H1 (cell line): Measurements from ENCODE around the gene BET1L. TPM values are rescaled to one million over a fixed set of nuclear protein-coding genes. Genes with fewer than 3 reads are reported as not detected.

Source experiments
- CTCF ChIA-PET: fragments of 300-600 bp; sonication (Branson Sonifier 250); formaldehyde crosslinking; loops from one replicate; lab custom pipeline; 2021; ENCODE audit not compliant: partially characterized antibody; lab: Charles Lee
- POLR2A ChIA-PET: fragments of 300-600 bp; sonication (Branson Sonifier 250); formaldehyde crosslinking; loops from one replicate; lab custom pipeline; 2021; ENCODE audit warnings: inconsistent platforms; ENCODE audit not compliant: partially characterized antibody; lab: Charles Lee
- DNase-seq, 2 experiments: peaks; one replicate each; pipeline versions ENCODE4 v3.0.0 to v3.0.0-alpha.2; 2010 to 2022; ENCODE audit warnings: low spot score in 2 of 2, low read depth in 1 of 2, mixed read lengths in 1 of 2
- FAIRE-seq: peaks from 2 replicates; lab custom pipeline; 2011; peaks lifted over from hg19 to GRCh38; lab: Jason Lieb, UNC
- H2AFZ ChIP-seq: 2 replicates; pipeline ENCODE4 v1.8.1; 2012; ENCODE audit warnings: low read length, inconsistent platforms
- H2AK5ac ChIP-seq: 2 replicates; pipeline ENCODE4 v1.6.1; 2013; ENCODE audit warnings: low read depth, low read length
- H2BK120ac ChIP-seq: replicated peaks from 2 replicates; pipeline ENCODE3; 2013; ENCODE audit warnings: low read depth, low read length, inconsistent platforms
- H2BK12ac ChIP-seq: 2 replicates; pipeline ENCODE4 v1.6.1; 2013; ENCODE audit warnings: low read depth, low read length
- H2BK15ac ChIP-seq: 2 replicates; pipeline ENCODE4 v1.6.1; 2013; ENCODE audit warnings: low read length
- H2BK20ac ChIP-seq: 2 replicates; pipeline ENCODE4 v1.6.1; 2013; ENCODE audit warnings: low read length
- H2BK5ac ChIP-seq: 2 replicates; pipeline ENCODE4 v1.6.1; 2013; ENCODE audit warnings: low read depth, low read length
- H3K14ac ChIP-seq: 2 replicates; pipeline ENCODE4 v1.6.1; 2013; ENCODE audit warnings: inconsistent platforms; ENCODE audit not compliant: insufficient read length
- H3K18ac ChIP-seq: 2 replicates; pipeline ENCODE4 v1.6.1; 2013; ENCODE audit warnings: low read length; ENCODE audit errors: extremely low read depth
- H3K23ac ChIP-seq: 2 replicates; pipeline ENCODE4 v1.6.1; 2013; ENCODE audit warnings: inconsistent platforms; ENCODE audit not compliant: insufficient read length
- H3K23me2 ChIP-seq: 2 replicates; pipeline ENCODE4 v1.6.1; 2013; ENCODE audit warnings: low read depth, low read length
- H3K27ac ChIP-seq: 2 replicates; pipeline ENCODE4 v1.6.1; 2011; ENCODE audit warnings: low read depth, low read length, inconsistent platforms
- H3K27me3 ChIP-seq, 4 experiments: replicated peaks in 1 of 4; 1 replicate in 1 of 4; 2 replicates in 3 of 4; pipeline versions ENCODE4 v1.6.1 to v1.8.1; 2011 to 2013; ENCODE audit warnings: low read length in 3 of 4, mild to moderate bottlenecking in 3 of 4, inconsistent platforms in 2 of 4, mixed read lengths in 2 of 4, moderate library complexity in 1 of 4; ENCODE audit not compliant: control insufficient read depth in 3 of 4, insufficient read depth in 3 of 4; ENCODE audit errors: extremely low read depth in 1 of 4
- H3K36me3 ChIP-seq, 4 experiments: 2 replicates each; pipeline versions ENCODE4 v1.6.1 to v1.8.1; 2011 to 2013; ENCODE audit warnings: mild to moderate bottlenecking in 4 of 4, low read length in 3 of 4, moderate library complexity in 2 of 4, control low read depth in 1 of 4, inconsistent platforms in 1 of 4; ENCODE audit not compliant: insufficient read depth in 4 of 4, control insufficient read depth in 2 of 4
- H3K4ac ChIP-seq: replicated peaks from 2 replicates; pipeline ENCODE3; 2013; ENCODE audit warnings: low read length, low read depth, mixed read lengths, inconsistent platforms; ENCODE audit not compliant: insufficient read length
- H3K4me1 ChIP-seq, 4 experiments: replicated peaks in 1 of 4; 1 replicate in 1 of 4; 2 replicates in 3 of 4; pipeline versions ENCODE4 v1.6.1 to v1.8.1; 2011 to 2013; ENCODE audit warnings: low read length in 3 of 4, inconsistent platforms in 2 of 4, mixed read lengths in 1 of 4; ENCODE audit not compliant: insufficient read depth in 4 of 4, control insufficient read depth in 3 of 4
- H3K4me2 ChIP-seq, 2 experiments: 2 replicates each; pipeline versions ENCODE4 v1.6.1 to v1.8.1; 2011 to 2013; ENCODE audit warnings: low read depth in 2 of 2, low read length in 2 of 2, control low read depth in 1 of 2, inconsistent platforms in 1 of 2, mild to moderate bottlenecking in 1 of 2; ENCODE audit not compliant: insufficient read depth in 1 of 2
- H3K4me3 ChIP-seq, 4 experiments: fragments of 200-600, 300-600 bp in 1 of 4; sonication (generic), shearing (Covaris generic), sonication (Bioruptor Twin) in 1 of 4; 2 replicates each; pipeline versions ENCODE4 v1.5.1 to v1.8.1; 2011 to 2016; ENCODE audit warnings: low read length in 4 of 4, low read depth in 3 of 4, control low read depth in 2 of 4, inconsistent platforms in 2 of 4, mild to moderate bottlenecking in 2 of 4, mixed read lengths in 1 of 4, moderate library complexity in 1 of 4; ENCODE audit not compliant: insufficient read depth in 2 of 4; ENCODE audit errors: extremely low read depth in 1 of 4
- H3K56ac ChIP-seq: replicated peaks from 2 replicates; pipeline ENCODE3; 2013; ENCODE audit warnings: low read depth, mild to moderate bottlenecking, mixed read lengths, low read length, inconsistent platforms; ENCODE audit not compliant: insufficient read length
- H3K79me1 ChIP-seq: 2 replicates; pipeline ENCODE4 v1.6.1; 2013; ENCODE audit warnings: low read depth, low read length, control low read depth
- H3K79me2 ChIP-seq, 2 experiments: 2 replicates each; pipeline versions ENCODE4 v1.6.1 to v1.8.1; 2012 to 2013; ENCODE audit warnings: low read length in 2 of 2, mild to moderate bottlenecking in 2 of 2, inconsistent platforms in 1 of 2; ENCODE audit not compliant: insufficient read depth in 2 of 2, control insufficient read depth in 1 of 2
- H3K9ac ChIP-seq, 4 experiments: replicated peaks in 1 of 4; 1 replicate in 1 of 4; 2 replicates in 3 of 4; pipeline versions ENCODE4 v1.6.1 to v1.8.1; 2011 to 2013; ENCODE audit warnings: low read depth in 3 of 4, low read length in 3 of 4, control low read depth in 2 of 4, mild to moderate bottlenecking in 2 of 4, moderate library complexity in 2 of 4, inconsistent platforms in 1 of 4; ENCODE audit errors: extremely low read depth in 1 of 4
- H3K9me3 ChIP-seq, 2 experiments: 2 replicates each; pipeline versions ENCODE4 v1.6.1 to v1.8.1; 2012 to 2013; ENCODE audit warnings: mild to moderate bottlenecking in 2 of 2, moderate library complexity in 2 of 2, control low read depth in 1 of 2, inconsistent platforms in 1 of 2, low read depth in 1 of 2, low read length in 1 of 2, mixed read lengths in 1 of 2; ENCODE audit not compliant: insufficient read depth in 2 of 2
- H4K20me1 ChIP-seq, 2 experiments: replicated peaks in 1 of 2; 2 replicates each; pipeline versions ENCODE3 to v1.8.1; 2011 to 2013; ENCODE audit warnings: inconsistent platforms in 2 of 2, low read length in 2 of 2, mild to moderate bottlenecking in 1 of 2; ENCODE audit not compliant: insufficient read depth in 2 of 2, control insufficient read depth in 1 of 2
- H4K5ac ChIP-seq: 2 replicates; pipeline ENCODE4 v1.6.1; 2013; ENCODE audit warnings: low read length, low read depth, mixed read lengths, inconsistent platforms; ENCODE audit not compliant: insufficient read length
- H4K8ac ChIP-seq: 2 replicates; pipeline ENCODE4 v1.8.0; 2013; ENCODE audit warnings: mild to moderate bottlenecking, moderate library complexity, low read length, inconsistent platforms; ENCODE audit not compliant: insufficient read depth; ENCODE audit errors: extremely low read depth
- H4K91ac ChIP-seq: replicated peaks from 2 replicates; pipeline ENCODE3; 2013; ENCODE audit warnings: low read length, mixed read lengths, inconsistent platforms; ENCODE audit not compliant: insufficient read length
- BCL11A ChIP-seq, 2 experiments: IDR thresholded peaks; one replicate each; pipeline ENCODE4 v1.6.1; 2011; ENCODE audit warnings: low read depth in 2 of 2, low read length in 2 of 2, mild to moderate bottlenecking in 2 of 2
- CBX5 ChIP-seq: fragments of 300-800, 300-1000 bp; sonication (generic); IDR thresholded peaks from 2 replicates; pipeline ENCODE4 v1.7.1; 2016; ENCODE audit warnings: antibody characterized with exemption, low read length, low read depth
- CHD1 ChIP-seq: IDR thresholded peaks from 2 replicates; pipeline ENCODE4 v1.6.1; 2012; ENCODE audit warnings: low read depth, low read length, improper control_type of control experiment
- GTF2F1 ChIP-seq: IDR thresholded peaks from 2 replicates; pipeline ENCODE4 v1.6.1; 2012; ENCODE audit warnings: low read depth, low read length, improper control_type of control experiment, borderline replicate concordance
- MAFK ChIP-seq: IDR thresholded peaks from 2 replicates; pipeline ENCODE4 v1.6.1; 2012; ENCODE audit warnings: low read depth, mild to moderate bottlenecking, improper control_type of control experiment, low read length
- NRF1 ChIP-seq: IDR thresholded peaks from 2 replicates; pipeline ENCODE4 v1.6.1; 2011; ENCODE audit warnings: mild to moderate bottlenecking, low read depth, low read length, improper control_type of control experiment
- RBBP5 ChIP-seq: IDR thresholded peaks from 2 replicates; pipeline ENCODE4 v1.7.1; 2012; ENCODE audit warnings: low read depth, mild to moderate bottlenecking, inconsistent platforms, low read length, moderate library complexity, borderline replicate concordance
- SIX5 ChIP-seq: IDR thresholded peaks from 2 replicates; pipeline ENCODE4 v1.6.1; 2011; ENCODE audit warnings: mild to moderate bottlenecking, low read depth, low read length
- SP4 ChIP-seq: IDR thresholded peaks from 2 replicates; pipeline ENCODE4 v1.6.1; 2012; ENCODE audit warnings: low read length, inconsistent platforms
- WGBS, 2 experiments: shearing (Covaris generic) in 1 of 2; methylation state at CpG; one replicate each; pipeline versions ENCODE4 v1.1.6 to v1.1.7; 2013 to 2015; ENCODE audit warnings: low lambda C conversion rate in 2 of 2, mixed read lengths in 2 of 2, inconsistent platforms in 1 of 2, low coverage in 1 of 2, missing lambda C conversion rate in 1 of 2; ENCODE audit not compliant: insufficient replicate concordance in 2 of 2, insufficient coverage in 1 of 2, insufficient read length in 1 of 2; ENCODE audit errors: extremely low coverage in 1 of 2, missing lambda C conversion rate in 1 of 2; 5-methylcytosine and 5-hydroxymethylcytosine counted together
- polyA plus RNA-seq, 7 experiments: library from polyadenylated mRNA; depleted of rRNA in 3 of 7; stranded (reverse) in 5 of 7; unstranded in 2 of 7; fragments of >200 nt in 5 of 7; fragments of 200-250 nt in 2 of 7; gene quantifications; 1 replicate in 5 of 7; 2 replicates in 1 of 7; 4 replicates in 1 of 7; pipeline versions ENCODE4 v1.2.1 to v1.2.3, GENCODE V29; 2011 to 2013; ENCODE audit warnings: missing spikeins in 2 of 7, mixed read lengths in 2 of 7
- total RNA-seq: library from RNA; stranded (reverse); fragmentation: NEBNext Ultra II Directional; extraction: Animal tissue kit (Norgen Biotek cat#: 25700); gene quantifications from 2 replicates; pipeline ENCODE4 v1.2.1, GENCODE V29; 2021

Gene BET1L
- total and polyA plus RNA-seq, 2 of the 8 experiments (the other 6 are each of a cell fraction or from before 2014, with no cell fraction given), result 40.2 to 61.9 TPM

GRCh38 chr11:199004-199581 is 8.1 kb downstream of the BET1L start:
- H2AK5ac ChIP-seq, result no peak overlapping the region
- H4K91ac ChIP-seq, result no peak overlapping the region
- H2BK12ac ChIP-seq, result no peak overlapping the region
- no peak for TF ChIP-seq SP4
- TF ChIP-seq CHD1, result no peak
- no peak for TF ChIP-seq MAFK
- no peak for TF ChIP-seq RBBP5
- no peak for TF ChIP-seq SIX5
- no peak for TF ChIP-seq CBX5
- no peak for TF ChIP-seq NRF1
- TF ChIP-seq BCL11A (IDR thresholded peaks at IDR 0.05; ENCODE audit: low read depth in 2 of 2, low read length in 2 of 2), result no peak
- TF ChIP-seq GTF2F1, result no peak
- H4K5ac ChIP-seq, result no peak overlapping the region
- H3K23ac ChIP-seq, result no peak overlapping the region
- no peak overlapping the region for H3K18ac ChIP-seq
- no peaks in the 10 kb centered on the region for H3K23me2 ChIP-seq
- 87% methylated on average over 13 of the region's 13 CpGs; no CpG with 5 or more reads in 1 of the 2 experiments for WGBS, 2 experiments
- FAIRE-seq, result no peak
- ChIA-PET POLR2A (interaction anchor here (1.2 kb wide), 1 partner anchor 10 kb away, joined by 4 read pairs; no protein-coding TSS in a partner anchor), CTCF (interaction anchor here (0.8 to 0.9 kb wide), 3 partner anchors 52 to 163 kb away, joined by 3 to 5 read pairs (median 3); no protein-coding TSS in a partner anchor)
- H2BK20ac ChIP-seq, result no peak overlapping the region
- H3K4ac ChIP-seq, result no peak overlapping the region
- no peak overlapping the region for H3K14ac ChIP-seq
- no peak overlapping the region for H3K9ac ChIP-seq
- H3K27me3 ChIP-seq, result no peaks in the 10 kb centered on the region
- H3K36me3 ChIP-seq, result no peaks in the 10 kb centered on the region; a peak in 1 of 8 replicates
- peak in 1 of 2 experiments; percentile 35 for DNase-seq
- H2BK15ac ChIP-seq, result no peak overlapping the region
- no peak overlapping the region for H2BK120ac ChIP-seq
- H3K4me1 ChIP-seq, result no peaks in the 10 kb centered on the region
- no peak overlapping the region for H2BK5ac ChIP-seq
- no peak overlapping the region for H3K56ac ChIP-seq
- no peak overlapping the region for H2AFZ ChIP-seq
- no peak overlapping the region for H3K27ac ChIP-seq
- H3K79me2 ChIP-seq, result no peaks in the 10 kb centered on the region
- H3K79me1 ChIP-seq, result no peaks in the 10 kb centered on the region
- H3K4me3 ChIP-seq, result no peak overlapping the region
- no peak overlapping the region for H4K8ac ChIP-seq
- no peak overlapping the region for H3K4me2 ChIP-seq
- H3K9me3 ChIP-seq, result peaks cover 0 to 9% of the 10 kb centered on the region in 2 experiments; a peak in 1 of 4 replicates
- peaks cover 0 to 6% of the 10 kb centered on the region in 2 experiments for H4K20me1 ChIP-seq
